Measurements from ENCODE around the gene GNG14.

DNA sequence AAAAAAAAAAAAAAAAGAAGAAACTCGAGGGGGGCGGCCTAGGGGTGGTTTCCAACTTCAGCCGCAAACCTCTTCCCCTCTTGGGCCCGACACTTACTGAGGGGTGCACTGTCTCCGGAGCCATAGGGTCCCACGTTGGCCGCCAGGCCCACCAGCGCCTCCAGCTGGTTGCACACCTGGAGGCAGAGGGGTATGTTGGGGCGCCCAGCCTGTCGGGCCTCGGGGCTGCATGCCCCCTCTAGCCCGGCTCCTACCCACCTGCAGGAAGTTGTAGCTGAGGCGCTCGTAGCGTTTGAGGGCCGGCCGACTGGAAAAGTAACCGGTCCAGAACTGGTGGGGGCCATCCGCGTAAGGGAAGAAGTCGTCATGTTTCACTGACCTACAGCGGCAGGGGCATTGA is 29.8 kb upstream of the GNG14 start:
- TF ChIP-seq CTCF (IDR thresholded peaks at IDR 0.05; ENCODE audit: borderline replicate concordance, extremely low read depth, low read length, poor library complexity, severe bottlenecking): no peak
- no peak for TF ChIP-seq EZH2 (IDR thresholded peaks at IDR 0.05; ENCODE audit: borderline replicate concordance, low read depth, low read length, severe bottlenecking)
